ENCODE measurements around the gene CAV3.
"Not testable (repeated sequence)": the region's sequence is repeated elsewhere in the genome, so short reads cannot be mapped to it uniquely, and the experiment has no call there.

The CAV3 gene

DNA sequence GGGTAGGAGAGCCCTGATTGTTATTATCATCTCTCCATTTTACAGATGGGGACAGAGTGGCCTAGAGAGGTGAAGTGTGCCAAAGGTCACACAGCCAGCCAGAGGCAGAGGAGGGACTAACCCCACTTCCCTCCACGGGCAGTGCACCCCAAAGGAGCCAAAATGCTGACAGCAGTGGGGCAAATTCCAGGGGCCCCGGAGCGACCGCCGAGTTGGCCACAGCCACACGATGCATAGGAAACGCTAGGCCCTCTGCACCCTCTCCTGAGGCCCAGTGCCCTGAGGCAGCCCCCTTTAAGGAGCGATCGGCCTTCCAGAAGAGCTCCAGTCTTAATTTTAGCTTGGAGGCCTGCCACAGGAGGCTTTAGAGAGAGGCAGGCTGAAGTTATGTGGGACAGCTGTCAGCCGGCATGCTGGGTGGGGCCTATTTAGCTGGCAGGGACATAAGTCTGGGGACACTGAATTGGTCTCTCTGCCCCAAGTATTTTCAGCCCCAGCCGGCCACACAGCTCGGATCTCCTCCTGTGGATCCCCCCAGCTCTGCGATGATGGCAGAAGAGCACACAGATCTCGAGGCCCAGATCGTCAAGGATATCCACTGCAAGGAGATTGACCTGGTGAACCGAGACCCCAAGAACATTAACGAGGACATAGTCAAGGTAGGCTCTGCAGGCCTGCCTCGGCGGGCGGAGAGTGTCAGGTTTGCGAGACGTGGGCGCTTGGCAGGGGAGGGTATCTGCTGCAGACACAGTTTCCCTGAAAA, at the start of gene CAV3:
TSS of gene CAV3 (plus strand) at position 471 of the 763 bp plus-strand sequence. CDS start at position 546, 75 bp downstream.
- no peak for DNase-seq (ENCODE audit: insufficient read length, low spot score)
- no peak for TF ChIP-seq POLR2A (IDR thresholded peaks at IDR 0.05; ENCODE audit: low read depth, low read length)

GRCh38 chr3:8684992-8685391, 48.6 kb upstream of the CAV3 start:
- not testable (repeated sequence) for DNase-seq (ENCODE audit: insufficient read length, low spot score); FAIRE-seq

More for the DNA sequence above, at the start of gene CAV3:
- no peak for FAIRE-seq

DNA sequence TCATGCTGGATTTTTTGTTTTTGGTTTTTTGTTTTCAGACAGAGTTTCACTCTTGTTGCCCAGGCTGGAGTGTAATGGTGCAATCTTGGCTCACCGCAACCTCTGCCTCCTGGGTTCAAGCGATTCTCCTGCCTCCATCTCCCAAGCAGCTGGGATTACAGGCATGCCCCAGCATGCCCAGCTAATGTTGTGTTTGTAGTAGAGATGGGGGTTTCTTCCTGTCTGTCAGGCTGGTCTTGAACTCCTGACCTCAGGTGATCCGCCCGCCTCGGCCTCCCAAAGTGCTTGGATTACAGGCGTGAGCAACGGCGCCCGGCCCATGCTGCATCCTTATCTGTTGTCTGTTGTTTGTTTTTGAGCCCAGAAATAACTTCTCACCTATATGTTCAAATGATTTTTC, 42.3 kb upstream of the CAV3 start:
- FAIRE-seq; DNase-seq (ENCODE audit: insufficient read length, low spot score): not testable (repeated sequence)

GRCh38 chr3:8702560-8702959, 31.0 kb upstream of the CAV3 start:
- no peak for DNase-seq (ENCODE audit: insufficient read length, low spot score)
- FAIRE-seq = no peak
- TF ChIP-seq POLR2A (IDR thresholded peaks at IDR 0.05; ENCODE audit: low read depth, low read length) = no peak

GRCh38 chr3:8705575-8705974, 28.0 kb upstream of the CAV3 start:
- TF ChIP-seq POLR2A (IDR thresholded peaks at IDR 0.05; ENCODE audit: low read depth, low read length) = no peak
- DNase-seq (ENCODE audit: insufficient read length, low spot score) (no peak), FAIRE-seq (no peak)

- DNase-seq (ENCODE audit: insufficient read length, low spot score) = no peak
- FAIRE-seq = no peak
- TF ChIP-seq POLR2A (IDR thresholded peaks at IDR 0.05; ENCODE audit: low read depth, low read length) = no peak
Measured at GRCh38 chr3:8709287-8709686, 24.3 kb upstream of the CAV3 start.

- no peak for FAIRE-seq
- TF ChIP-seq POLR2A (IDR thresholded peaks at IDR 0.05; ENCODE audit: low read depth, low read length) = no peak
- no peak for DNase-seq (ENCODE audit: insufficient read length, low spot score)
Measured at GRCh38 chr3:8709801-8710507, 23.6 kb upstream of the CAV3 start.

DNA sequence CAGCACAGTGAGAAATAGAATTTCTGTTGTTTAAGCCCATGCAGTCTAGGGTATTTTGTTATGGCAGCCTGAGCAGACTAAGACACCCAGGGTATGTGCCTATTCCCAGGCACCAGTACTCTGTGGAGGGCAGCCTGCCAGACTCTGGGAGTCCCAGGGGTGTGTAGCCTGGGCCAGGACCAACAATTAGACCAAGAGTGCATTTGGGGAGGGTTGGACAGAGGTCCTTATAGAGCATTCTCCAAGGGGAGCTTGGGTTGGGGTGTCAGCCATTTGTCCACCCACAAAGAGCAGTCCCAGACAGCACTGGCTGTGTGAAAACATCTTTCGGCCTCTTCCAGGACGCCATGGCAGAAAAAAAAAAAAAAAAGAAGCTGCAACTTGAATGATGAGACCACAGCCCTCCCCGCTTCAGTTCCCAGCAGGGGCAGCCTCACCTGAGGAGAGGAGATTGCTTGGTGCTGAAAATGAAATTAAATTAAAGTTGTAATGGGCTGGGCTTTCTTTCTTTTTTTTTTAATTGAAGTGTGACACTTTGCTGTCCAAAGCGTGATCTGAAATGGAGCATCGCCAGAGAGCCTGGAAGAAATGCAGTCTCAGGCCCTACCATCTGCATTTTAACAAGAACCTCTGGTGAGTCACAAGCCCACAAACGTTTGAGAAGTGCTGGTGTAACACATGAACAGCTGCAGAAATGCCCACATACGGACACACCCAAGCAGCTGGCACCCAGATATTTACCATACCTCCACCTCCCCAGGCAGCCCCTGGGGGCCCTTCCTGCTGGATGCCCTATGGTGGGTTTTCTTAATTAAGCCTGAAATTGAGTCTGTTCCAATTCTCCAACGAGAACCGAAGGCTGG, 21.3 kb upstream of the CAV3 start:
- FAIRE-seq (peak; percentile 93), DNase-seq (ENCODE audit: insufficient read length, low spot score) (peak; percentile 50)
- TF ChIP-seq POLR2A (IDR thresholded peaks at IDR 0.05; ENCODE audit: low read depth, low read length) = no peak

GRCh38 chr3:8712908-8713255, 20.7 kb upstream of the CAV3 start:
- FAIRE-seq (no peak), DNase-seq (ENCODE audit: insufficient read length, low spot score) (no peak)
- no peak for TF ChIP-seq POLR2A (IDR thresholded peaks at IDR 0.05; ENCODE audit: low read depth, low read length)

DNA sequence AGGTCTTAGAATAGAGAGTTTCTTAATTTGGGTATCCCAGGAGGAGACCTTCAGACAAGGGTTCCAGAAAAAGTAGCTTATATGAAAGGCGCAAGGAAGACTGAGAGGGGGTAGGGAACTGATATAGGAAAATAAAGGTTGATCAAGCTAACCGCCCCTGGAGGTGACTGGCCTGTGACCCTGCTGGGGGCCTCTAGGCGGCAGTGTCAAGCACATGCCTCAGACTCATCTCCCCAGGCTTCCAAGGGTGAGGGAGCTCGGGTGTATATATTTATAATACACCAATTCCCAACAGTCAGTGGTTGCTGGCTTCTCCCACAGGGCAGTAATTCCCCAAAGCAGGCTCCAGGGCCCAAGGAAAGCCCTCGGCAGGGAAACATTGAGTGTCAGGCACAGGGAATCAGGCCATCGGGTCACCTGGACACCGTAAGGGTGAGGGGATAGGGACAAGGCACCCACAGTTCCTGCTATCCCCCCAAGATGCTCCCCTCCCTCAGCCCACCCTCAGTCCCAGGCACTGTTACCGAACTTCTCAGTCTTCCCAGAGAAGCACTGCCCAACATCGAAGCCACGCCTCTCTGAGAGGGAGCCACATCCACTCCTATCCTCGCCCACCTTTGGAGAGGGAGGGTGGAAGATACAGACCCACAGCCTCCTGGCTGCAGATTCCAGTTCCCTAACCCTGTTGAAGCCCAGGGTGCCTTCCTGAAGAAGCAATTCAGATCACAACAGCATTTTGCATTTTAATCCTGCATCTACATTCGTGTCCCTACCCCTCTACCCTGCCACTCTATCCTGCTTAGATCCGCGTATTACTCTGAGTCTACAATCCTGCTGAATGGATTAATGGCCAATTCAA, 19.5 kb upstream of the CAV3 start:
- FAIRE-seq = no peak

DNA sequence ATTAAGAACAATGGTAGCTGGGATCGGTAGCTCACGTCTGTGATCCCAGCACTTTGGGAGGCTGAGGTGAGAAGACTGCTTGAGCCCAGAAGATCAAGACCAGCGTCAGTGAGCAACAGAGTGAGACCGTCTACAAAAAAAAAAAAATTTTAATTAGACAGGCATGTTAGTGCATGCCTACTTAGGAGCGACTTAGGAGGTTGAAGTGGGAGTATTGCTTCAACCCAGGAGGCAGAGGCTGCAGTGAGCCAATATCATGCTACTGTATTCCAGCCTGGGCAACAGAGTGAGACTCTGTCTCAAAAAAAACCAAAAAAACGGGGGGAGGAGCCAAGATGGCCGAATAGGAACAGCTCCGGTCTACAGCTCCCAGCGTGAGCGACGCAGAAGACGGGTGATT, 17.8 kb upstream of the CAV3 start:
- not testable (repeated sequence) for DNase-seq (ENCODE audit: insufficient read length, low spot score); FAIRE-seq

More for the DNA sequence above, 19.5 kb upstream of the CAV3 start:
- TF ChIP-seq POLR2A (IDR thresholded peaks at IDR 0.05; ENCODE audit: low read depth, low read length) = no peak
- DNase-seq (ENCODE audit: insufficient read length, low spot score) = no peak

GRCh38 chr3:8722808-8723207, 10.8 kb upstream of the CAV3 start:
- FAIRE-seq = no peak
- TF ChIP-seq POLR2A (IDR thresholded peaks at IDR 0.05; ENCODE audit: low read depth, low read length) = no peak
- DNase-seq (ENCODE audit: insufficient read length, low spot score) = no peak

- no peak for FAIRE-seq
- DNase-seq (ENCODE audit: insufficient read length, low spot score) = no peak
- TF ChIP-seq POLR2A (IDR thresholded peaks at IDR 0.05; ENCODE audit: low read depth, low read length) = no peak
Measured at GRCh38 chr3:8723612-8724011, 10.0 kb upstream of the CAV3 start.
